WTC11 (cell line): ENCODE measurements around the gene CREB3L1. TPM values are rescaled to one million over a fixed set of nuclear protein-coding genes. Genes with fewer than 3 reads are reported as not detected.
A peak's percentile ranks its signal among the peaks of the same experiment; 100 is the strongest.

ENCODE experiments used
- ATAC-seq: fragments of 200-7000 bp; cut with Tn5 transposase; 2 replicates; pipeline ENCODE4 v1.10.0; 2021; ENCODE audit warnings: mild to moderate bottlenecking, moderate library complexity
- CTCF ChIA-PET: fragments of 300-600 bp; sonication (Branson Sonifier 250); formaldehyde crosslinking; loops from one replicate; lab custom pipeline; 2021; ENCODE audit warnings: antibody characterized with exemption; lab: Charles Lee
- POLR2A ChIA-PET: fragments of 350-600 bp; sonication (Branson Sonifier 250); formaldehyde crosslinking; loops from one replicate; lab custom pipeline; 2021; ENCODE audit warnings: antibody characterized with exemption; lab: Charles Lee
- DNase-seq: peaks from one replicate; pipeline ENCODE4 v3.0.0; 2021; ENCODE audit warnings: low spot score
- H3K27ac Mint-ChIP-seq: 2 replicates; pipeline ENCODE4 v1.8.0; 2021; ENCODE audit warnings: mixed read lengths
- H3K27me3 Mint-ChIP-seq: 2 replicates; pipeline ENCODE4 v1.8.0; 2021; ENCODE audit warnings: low read depth, mild to moderate bottlenecking, moderate library complexity, mixed read lengths
- H3K36me3 Mint-ChIP-seq: 2 replicates; pipeline ENCODE4 v1.8.0; 2021; ENCODE audit warnings: mixed read lengths
- H3K4me1 Mint-ChIP-seq: 2 replicates; pipeline ENCODE4 v1.8.0; 2022; ENCODE audit warnings: mixed read lengths
- H3K4me3 Mint-ChIP-seq: 2 replicates; pipeline ENCODE4 v1.8.0; 2021; ENCODE audit warnings: mild to moderate bottlenecking, moderate library complexity, mixed read lengths
- H3K9me3 Mint-ChIP-seq: 2 replicates; pipeline ENCODE4 v1.8.0; 2021; ENCODE audit warnings: mixed read lengths
- ELF4 ChIP-seq: sonication (generic); formaldehyde crosslinking; IDR thresholded peaks from 2 replicates; pipeline ENCODE4 v1.8.1; 2022; ENCODE audit warnings: low read depth, mild to moderate bottlenecking, moderate library complexity, missing genetic modification reagents
- FOXP1 ChIP-seq: sonication (generic); formaldehyde crosslinking; IDR thresholded peaks from 2 replicates; pipeline ENCODE4 v1.8.0; 2022; ENCODE audit warnings: missing genetic modification reagents, mild to moderate bottlenecking, moderate library complexity, borderline replicate concordance
- HMGA2 ChIP-seq: fragments of 250-450 bp; sonication (Bioruptor Pico); IDR thresholded peaks from 2 replicates; pipeline ENCODE4 v1.4.0; 2021; ENCODE audit warnings: mild to moderate bottlenecking, moderate library complexity
- IRF2 ChIP-seq: sonication (generic); formaldehyde crosslinking; IDR thresholded peaks from 2 replicates; pipeline ENCODE4 v1.8.0; 2022; ENCODE audit warnings: low read depth, missing genetic modification reagents, borderline replicate concordance
- NFATC4 ChIP-seq: fragments of 250-450 bp; sonication (Bioruptor Pico); IDR thresholded peaks from 2 replicates; pipeline ENCODE4 v1.9.0; 2021; ENCODE audit warnings: mild to moderate bottlenecking
- NFE2L1 ChIP-seq: sonication (generic); formaldehyde crosslinking; IDR thresholded peaks from 2 replicates; pipeline ENCODE4 v1.8.1; 2023; ENCODE audit warnings: missing genetic modification reagents
- NR2C2 ChIP-seq: sonication (generic); formaldehyde crosslinking; IDR thresholded peaks from 2 replicates; pipeline ENCODE4 v1.8.0; 2022; ENCODE audit warnings: mild to moderate bottlenecking, missing genetic modification reagents
- RELA ChIP-seq: sonication (generic); formaldehyde crosslinking; IDR thresholded peaks from 2 replicates; pipeline ENCODE4 v1.8.1; 2022; ENCODE audit warnings: missing genetic modification reagents, mild to moderate bottlenecking, borderline replicate concordance
- RORB ChIP-seq: fragments of 250-450 bp; sonication (Bioruptor Pico); IDR thresholded peaks from 2 replicates; pipeline ENCODE4 v1.9.0; 2021; ENCODE audit warnings: mild to moderate bottlenecking
- SMAD3 ChIP-seq: sonication (generic); formaldehyde crosslinking; IDR thresholded peaks from 2 replicates; pipeline ENCODE4 v1.8.0; 2022; ENCODE audit warnings: missing genetic modification reagents, mild to moderate bottlenecking, borderline replicate concordance
- SMAD4 ChIP-seq: sonication (generic); formaldehyde crosslinking; IDR thresholded peaks from 2 replicates; pipeline ENCODE4 v1.8.0; 2022; ENCODE audit warnings: mild to moderate bottlenecking, missing genetic modification reagents
- SP1 ChIP-seq: sonication (generic); formaldehyde crosslinking; conservative IDR thresholded peaks from 2 replicates; pipeline ENCODE4 v1.8.1; 2022; ENCODE audit warnings: missing genetic modification reagents
- TEAD4 ChIP-seq: sonication (generic); formaldehyde crosslinking; IDR thresholded peaks from 2 replicates; pipeline ENCODE4 v1.8.0; 2022; ENCODE audit warnings: mild to moderate bottlenecking, missing genetic modification reagents
- TP53 ChIP-seq: sonication (generic); formaldehyde crosslinking; IDR thresholded peaks from 2 replicates; pipeline ENCODE4 v1.8.1; 2023; ENCODE audit warnings: mild to moderate bottlenecking, missing genetic modification reagents
- ZBTB21 ChIP-seq: sonication (generic); formaldehyde crosslinking; IDR thresholded peaks from 2 replicates; pipeline ENCODE4 v1.8.1; 2023; ENCODE audit warnings: mild to moderate bottlenecking, missing genetic modification reagents, borderline replicate concordance
- ZNF121 ChIP-seq: sonication (generic); formaldehyde crosslinking; IDR thresholded peaks from 2 replicates; pipeline ENCODE4 v1.8.0; 2023; ENCODE audit warnings: missing genetic modification reagents
- ZNF232 ChIP-seq: sonication (generic); formaldehyde crosslinking; IDR thresholded peaks from 2 replicates; pipeline ENCODE4 v1.8.0; 2022; ENCODE audit warnings: mild to moderate bottlenecking, missing genetic modification reagents
- ZNF317 ChIP-seq: sonication (generic); formaldehyde crosslinking; IDR thresholded peaks from 2 replicates; pipeline ENCODE4 v1.8.1; 2023; ENCODE audit warnings: low read depth, mild to moderate bottlenecking, moderate library complexity, missing genetic modification reagents, borderline replicate concordance
- ZNF396 ChIP-seq: fragments of 250-450 bp; sonication (Bioruptor Pico); IDR thresholded peaks from 2 replicates; pipeline ENCODE4 v1.8.0; 2021; ENCODE audit warnings: mild to moderate bottlenecking, moderate library complexity, borderline replicate concordance
- total RNA-seq: library from RNA; stranded (reverse); gene quantifications from 3 replicates; pipeline ENCODE4 v1.2.3, GENCODE V29; 2021
- TF ChIP-seq, protein P1 (sequence below): fragments of 200-600 bp; IDR thresholded peaks from 2 replicates; pipeline ENCODE4 v1.8.0; 2022; ENCODE audit warnings: antibody characterized with exemption

The CREB3L1 gene
- total RNA-seq, 1 experiment from 2014 or later: 10.9 TPM

- Mint-ChIP-seq H3K27ac (peak overlapping the region; percentile 85), H3K9me3 (no peaks in the 10 kb centered on the region), H3K4me3 (no peak overlapping the region), H3K4me1 (peaks cover 29% of the 10 kb centered on the region), H3K27me3 (no peaks in the 10 kb centered on the region), H3K36me3 (no peaks in the 10 kb centered on the region; the same call in 1 of the 2 replicates)
- TF ChIP-seq ZNF121 (CRISPR knock-in tag) (no peak), ELF4 (CRISPR knock-in tag) (no peak), ZNF396 (no peak), ZBTB21 (CRISPR knock-in tag) (no peak), TEAD4 (no peak), SMAD3 (CRISPR knock-in tag) (no peak), RELA (no peak), RORB (CRISPR knock-in tag) (no peak), NFE2L1 (CRISPR knock-in tag) (no peak), SMAD4 (CRISPR knock-in tag) (no peak), HMGA2 (CRISPR knock-in tag) (no peak), ZNF232 (no peak)
- TF ChIP-seq, protein P1, sequence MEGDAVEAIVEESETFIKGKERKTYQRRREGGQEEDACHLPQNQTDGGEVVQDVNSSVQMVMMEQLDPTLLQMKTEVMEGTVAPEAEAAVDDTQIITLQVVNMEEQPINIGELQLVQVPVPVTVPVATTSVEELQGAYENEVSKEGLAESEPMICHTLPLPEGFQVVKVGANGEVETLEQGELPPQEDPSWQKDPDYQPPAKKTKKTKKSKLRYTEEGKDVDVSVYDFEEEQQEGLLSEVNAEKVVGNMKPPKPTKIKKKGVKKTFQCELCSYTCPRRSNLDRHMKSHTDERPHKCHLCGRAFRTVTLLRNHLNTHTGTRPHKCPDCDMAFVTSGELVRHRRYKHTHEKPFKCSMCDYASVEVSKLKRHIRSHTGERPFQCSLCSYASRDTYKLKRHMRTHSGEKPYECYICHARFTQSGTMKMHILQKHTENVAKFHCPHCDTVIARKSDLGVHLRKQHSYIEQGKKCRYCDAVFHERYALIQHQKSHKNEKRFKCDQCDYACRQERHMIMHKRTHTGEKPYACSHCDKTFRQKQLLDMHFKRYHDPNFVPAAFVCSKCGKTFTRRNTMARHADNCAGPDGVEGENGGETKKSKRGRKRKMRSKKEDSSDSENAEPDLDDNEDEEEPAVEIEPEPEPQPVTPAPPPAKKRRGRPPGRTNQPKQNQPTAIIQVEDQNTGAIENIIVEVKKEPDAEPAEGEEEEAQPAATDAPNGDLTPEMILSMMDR: no peak
- ATAC-seq (no peak; the same call in 1 of the 2 replicates), DNase-seq (no peak)
- POLR2A ChIA-PET: interaction anchor here (0.8 kb wide), 1 partner anchor 120 kb away, joined by 3 read pairs; no protein-coding TSS in a partner anchor
- CTCF ChIA-PET: interaction anchor here (1.1 to 11.8 kb wide), 3 partner anchors 11 to 21 kb away, joined by 3 to 231 read pairs (median 4); no protein-coding TSS in a partner anchor
Measured at GRCh38 chr11:46363031-46363407, 85.6 kb downstream of the CREB3L1 start.

GRCh38 chr11:46363455-46364005 lies 86.1 kb downstream of the CREB3L1 start:
- Mint-ChIP-seq H3K36me3 (peaks cover 4% of the 10 kb centered on the region), H3K4me1 (peaks cover 29% of the 10 kb centered on the region), H3K27ac (no peak overlapping the region), H3K9me3 (no peaks in the 10 kb centered on the region), H3K4me3 (no peak overlapping the region), H3K27me3 (no peaks in the 10 kb centered on the region)
- ATAC-seq: no peak
- DNase-seq: no peak
- TF ChIP-seq FOXP1 (CRISPR knock-in tag) (0 out of 2 replicates have a peak, but pooled peaks have one; percentile 38), NFATC4 (CRISPR knock-in tag) (no peak)
- ChIA-PET CTCF (interaction anchor here (0.6 to 11.8 kb wide), 4 partner anchors 11 to 36 kb away, joined by 3 to 231 read pairs (median 4); no protein-coding TSS in a partner anchor), POLR2A (interaction anchor here (0.8 kb wide), 1 partner anchor 120 kb away, joined by 3 read pairs; no protein-coding TSS in a partner anchor)

DNA sequence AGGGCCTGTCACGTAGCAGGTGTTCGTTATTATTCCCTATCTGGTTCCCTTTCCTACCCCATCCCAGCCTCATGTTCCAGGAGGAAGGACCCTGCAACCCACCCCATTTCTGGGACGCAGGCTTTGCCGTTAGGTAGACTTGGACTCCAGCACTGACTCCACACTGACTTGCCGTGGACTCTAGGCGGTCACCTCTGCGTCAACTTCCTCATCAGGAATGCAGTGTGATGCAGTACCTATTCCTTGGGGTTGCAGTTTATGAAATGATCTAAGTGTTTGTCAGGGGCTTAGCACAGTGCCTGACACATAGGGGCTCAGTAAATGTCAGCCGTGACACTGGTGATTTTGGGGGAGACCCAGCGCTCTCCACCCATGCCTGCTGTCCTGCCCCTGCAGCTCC lies 86.6 kb downstream of the CREB3L1 start:
- H3K27me3 Mint-ChIP-seq: no peaks in the 10 kb centered on the region
- CTCF ChIA-PET: interaction anchor here (0.6 to 11.8 kb wide), 4 partner anchors 12 to 37 kb away, joined by 3 to 231 read pairs (median 4); no protein-coding TSS in a partner anchor
- ATAC-seq: no peak
- peaks cover 6% of the 10 kb centered on the region for H3K36me3 Mint-ChIP-seq
- H3K9me3 Mint-ChIP-seq: no peaks in the 10 kb centered on the region
- TF ChIP-seq SP1 (CRISPR knock-in tag): no peak
- no peak for TF ChIP-seq RELA
- TF ChIP-seq, protein P1: no peak
- TF ChIP-seq NR2C2 (CRISPR knock-in tag): no peak
- no peak for TF ChIP-seq IRF2 (CRISPR knock-in tag)
- no peak for TF ChIP-seq ZNF317
- TF ChIP-seq TP53 (CRISPR knock-in tag): no peak
- TF ChIP-seq RORB (CRISPR knock-in tag): no peak
- DNase-seq: no peak
- H3K4me1 Mint-ChIP-seq: peaks cover 31% of the 10 kb centered on the region
- no peak overlapping the region for H3K4me3 Mint-ChIP-seq
- H3K27ac Mint-ChIP-seq: no peak overlapping the region
- POLR2A ChIA-PET: no interaction called here
